SK-N-SH (cell line): ENCODE data around the gene NCAN. TPM values are rescaled to one million over a fixed set of nuclear protein-coding genes. Genes with fewer than 3 reads are reported as not detected.

Experiments used
- CTCF ChIA-PET: fragments of 300-600, 350-600 bp; formaldehyde crosslinking; extraction: SDS; loops from one replicate; lab custom pipeline; 2021; lab: Yijun Ruan, JAX
- POLR2A ChIA-PET: fragments of 350-600 bp; sonication (Branson Sonifier 250); formaldehyde crosslinking; extraction: SDS; loops from one replicate; lab custom pipeline; 2020; ENCODE audit warnings: antibody characterized with exemption, inconsistent platforms; lab: Yijun Ruan, JAX
- DNase-seq: peaks from one replicate; pipeline ENCODE4 v3.0.0; 2012
- H2AFZ ChIP-seq: fragments of 200-600 bp; sonication (generic); 2 replicates; pipeline ENCODE4 v1.8.1; 2016; ENCODE audit warnings: antibody characterized with exemption, mild to moderate bottlenecking, low read depth
- H3F3A ChIP-seq: fragments of 200-600 bp; sonication (generic); replicated peaks from 2 replicates; pipeline ENCODE3; 2016; ENCODE audit warnings: antibody characterized with exemption, mild to moderate bottlenecking; ENCODE audit not compliant: insufficient read depth
- H3K27ac ChIP-seq, 2 experiments: fragments of 200-500 bp in 1 of 2; fragments of 200-600 bp in 1 of 2; sonication (Bioruptor generic) in 1 of 2; sonication (generic), shearing (Covaris generic) in 1 of 2; 2 replicates each; pipeline versions ENCODE4 v1.5.1 to v1.6.1; 2014 to 2016; ENCODE audit warnings: low read depth in 2 of 2, inconsistent platforms in 1 of 2, low read length in 1 of 2, mild to moderate bottlenecking in 1 of 2, mixed read lengths in 1 of 2
- H3K27me3 ChIP-seq: fragments of 200-600 bp; sonication (generic), shearing (Covaris generic); 2 replicates; pipeline ENCODE4 v1.6.1; 2016; ENCODE audit warnings: mixed run types; ENCODE audit not compliant: insufficient read depth
- H3K36me3 ChIP-seq, 2 experiments: fragments of 200-500 bp in 1 of 2; fragments of 200-600 bp in 1 of 2; sonication (Bioruptor generic) in 1 of 2; sonication (generic) in 1 of 2; replicated peaks in 1 of 2; 2 replicates each; pipeline versions ENCODE3 to v1.5.1; 2014 to 2016; ENCODE audit warnings: low read length in 1 of 2, mild to moderate bottlenecking in 1 of 2; ENCODE audit not compliant: insufficient read depth in 2 of 2, control insufficient read depth in 1 of 2
- H3K4me1 ChIP-seq, 2 experiments: fragments of 200-500 bp in 1 of 2; fragments of 200-600 bp in 1 of 2; sonication (Bioruptor generic) in 1 of 2; sonication (generic), shearing (Covaris generic) in 1 of 2; 2 replicates each; pipeline versions ENCODE4 v1.5.1 to v1.6.1; 2014 to 2016; ENCODE audit warnings: low read depth in 1 of 2, low read length in 1 of 2, mixed run types in 1 of 2; ENCODE audit not compliant: insufficient read depth in 2 of 2, control insufficient read depth in 1 of 2
- H3K4me2 ChIP-seq: fragments of 200-600 bp; sonication (generic), shearing (Covaris generic); 2 replicates; pipeline ENCODE4 v1.6.1; 2017; ENCODE audit warnings: mixed run types
- H3K4me3 ChIP-seq, 2 experiments: fragments of 200-500 bp in 1 of 2; fragments of 200-600 bp in 1 of 2; sonication (Bioruptor generic) in 1 of 2; sonication (generic), shearing (Covaris generic) in 1 of 2; 2 replicates each; pipeline versions ENCODE4 v1.5.1 to v1.8.1; 2014 to 2016; ENCODE audit warnings: low read depth in 2 of 2, inconsistent platforms in 1 of 2, low read length in 1 of 2, mild to moderate bottlenecking in 1 of 2, mixed read lengths in 1 of 2, moderate library complexity in 1 of 2
- H3K79me2 ChIP-seq: fragments of 200-600 bp; sonication (generic); 2 replicates; pipeline ENCODE4 v1.8.1; 2017; ENCODE audit warnings: mild to moderate bottlenecking; ENCODE audit not compliant: insufficient read depth
- H3K9ac ChIP-seq: fragments of 200-600 bp; sonication (generic); 2 replicates; pipeline ENCODE4 v1.6.1; 2017; ENCODE audit warnings: mixed run types
- H3K9me2 ChIP-seq: fragments of 200-600 bp; sonication (generic); 2 replicates; pipeline ENCODE4 v1.6.1; 2017; ENCODE audit warnings: mixed run types
- H3K9me3 ChIP-seq: fragments of 200-600 bp; sonication (generic); 2 replicates; pipeline ENCODE4 v1.6.1; 2017; ENCODE audit warnings: mixed run types, mild to moderate bottlenecking, moderate library complexity
- H4K20me1 ChIP-seq: fragments of 200-600 bp; sonication (generic); 2 replicates; pipeline ENCODE4 v1.6.1; 2017; ENCODE audit warnings: mild to moderate bottlenecking, mixed run types; ENCODE audit not compliant: insufficient read depth
- ELF1 ChIP-seq: IDR thresholded peaks from 2 replicates; pipeline ENCODE4 v1.4.0; 2012
- EZH2phosphoT487 ChIP-seq: fragments of 200-600 bp; sonication (generic); IDR thresholded peaks from 2 replicates; pipeline ENCODE4 v1.6.1; 2017; ENCODE audit warnings: low read depth, mixed run types, mild to moderate bottlenecking, antibody characterized with exemption, moderate library complexity, borderline replicate concordance
- FOSL2 ChIP-seq: IDR thresholded peaks from 2 replicates; pipeline ENCODE4 v1.4.0; 2012; ENCODE audit warnings: low read depth, mild to moderate bottlenecking, moderate library complexity, borderline replicate concordance
- FOXJ3 ChIP-seq: sonication (generic); formaldehyde crosslinking; IDR thresholded peaks from 2 replicates; pipeline ENCODE4 v1.5.1; 2020; ENCODE audit warnings: mild to moderate bottlenecking, missing genetic modification reagents
- FOXM1 ChIP-seq: IDR thresholded peaks from 2 replicates; pipeline ENCODE4 v1.4.0; 2012; ENCODE audit warnings: low read depth, mild to moderate bottlenecking
- GATA2 ChIP-seq: sonication (generic); formaldehyde crosslinking; IDR thresholded peaks from 2 replicates; pipeline ENCODE4 v1.5.0; 2020; ENCODE audit warnings: mild to moderate bottlenecking, missing genetic modification reagents
- JUND ChIP-seq: IDR thresholded peaks from 2 replicates; pipeline ENCODE4 v1.4.0; 2012
- MEF2A ChIP-seq: IDR thresholded peaks from 2 replicates; pipeline ENCODE4 v1.4.0; 2012; ENCODE audit warnings: low read depth, borderline replicate concordance
- NRF1 ChIP-seq: IDR thresholded peaks from 2 replicates; pipeline ENCODE4 v1.6.1; 2012; ENCODE audit warnings: low read depth, mild to moderate bottlenecking, low read length
- POLR2AphosphoS5 ChIP-seq: IDR thresholded peaks from 2 replicates; pipeline ENCODE4 v1.6.1; 2012; ENCODE audit warnings: low read depth, low read length
- RAD21 ChIP-seq: IDR thresholded peaks from 2 replicates; pipeline ENCODE4 v1.6.1; 2012; ENCODE audit warnings: mild to moderate bottlenecking, low read length
- RCOR1 ChIP-seq: fragments of 150-350 bp; IDR thresholded peaks from 2 replicates; pipeline ENCODE4 v1.6.1; 2017; ENCODE audit warnings: antibody characterized with exemption, low read length
- RXRA ChIP-seq: IDR thresholded peaks from 2 replicates; pipeline ENCODE4 v1.4.0; 2012; ENCODE audit warnings: low read depth, mild to moderate bottlenecking, borderline replicate concordance
- SMC3 ChIP-seq: IDR thresholded peaks from 2 replicates; pipeline ENCODE4 v1.6.1; 2012; ENCODE audit warnings: low read depth, low read length, improper control_type of control experiment
- TAF1 ChIP-seq: IDR thresholded peaks from 2 replicates; pipeline ENCODE4 v1.6.1; 2012; ENCODE audit warnings: low read depth, mild to moderate bottlenecking, low read length, moderate library complexity, borderline replicate concordance
- TCF12 ChIP-seq: IDR thresholded peaks from 2 replicates; pipeline ENCODE4 v1.4.0; 2012
- TEAD4 ChIP-seq: IDR thresholded peaks from 2 replicates; pipeline ENCODE4 v1.4.0; 2012; ENCODE audit warnings: mild to moderate bottlenecking, borderline replicate concordance; ENCODE audit not compliant: insufficient read depth
- YY1 ChIP-seq: IDR thresholded peaks from 2 replicates; pipeline ENCODE4 v1.4.0; 2012; ENCODE audit warnings: low read depth, mild to moderate bottlenecking
- WGBS: methylation state at CpG from one replicate; pipeline ENCODE4 v1.1.6; 2017; ENCODE audit warnings: low lambda C conversion rate; 5-methylcytosine and 5-hydroxymethylcytosine counted together
- polyA plus RNA-seq, 3 experiments: library from polyadenylated mRNA; depleted of rRNA; stranded (reverse); fragments of >200 nt; gene quantifications; 2 replicates each; pipeline ENCODE4 v1.2.3, GENCODE V29; 2012
- TF ChIP-seq, protein P1 (sequence below): IDR thresholded peaks from 2 replicates; pipeline ENCODE4; 2012
- TF ChIP-seq, protein P2 (sequence below): fragments of 200-600 bp; sonication (generic); IDR thresholded peaks from 2 replicates; pipeline ENCODE4 v1.6.1; 2017; ENCODE audit warnings: antibody characterized with exemption, mild to moderate bottlenecking, moderate library complexity
- TF ChIP-seq, protein P3 (sequence below): IDR thresholded peaks from 2 replicates; pipeline ENCODE4 v1.4.0; 2012; ENCODE audit warnings: low read depth, borderline replicate concordance
- TF ChIP-seq, protein P4 (sequence below): IDR thresholded peaks from 2 replicates; pipeline ENCODE4 v1.4.0; 2012; ENCODE audit warnings: low read depth

The NCAN gene
- polyA plus RNA-seq, 1 of the 3 experiments (the other 2 are of a cell fraction) = 0.03 TPM

DNA sequence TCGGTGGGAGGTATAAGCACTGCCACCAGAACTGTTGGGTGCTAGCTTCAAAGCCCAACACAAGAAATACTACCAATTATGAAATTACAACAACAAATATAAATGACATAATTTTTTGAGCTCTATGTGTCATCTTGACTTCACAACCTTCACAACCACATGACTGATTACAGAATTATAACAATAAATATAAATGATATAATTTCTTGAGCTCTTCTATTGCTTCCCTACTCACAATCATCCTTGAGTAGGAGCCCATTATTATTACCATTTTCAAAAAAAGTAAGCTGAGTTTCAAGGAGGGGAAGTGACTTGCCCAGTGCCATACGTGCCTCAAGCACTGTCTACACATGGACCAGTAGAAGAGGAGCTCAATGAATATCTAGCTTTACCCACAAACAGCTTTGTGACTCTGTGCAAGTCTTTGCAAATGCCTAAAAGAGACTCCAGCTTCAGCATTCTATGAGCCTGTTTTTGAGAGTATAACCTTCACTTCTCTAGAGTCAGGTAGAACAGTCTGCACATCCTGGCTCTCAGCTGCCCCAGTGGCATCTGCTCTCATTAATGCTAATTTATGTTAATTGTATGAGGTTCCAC lies 22.6 kb downstream of the NCAN start:
- no peaks in the 10 kb centered on the region for H3K79me2 ChIP-seq
- ChIA-PET POLR2A (no interaction called here), CTCF (interaction anchor here (0.7 kb wide), 2 partner anchors 88 to 108 kb away, joined by 3 to 4 read pairs; no protein-coding TSS in a partner anchor)
- no peaks in the 10 kb centered on the region for H3K4me1 ChIP-seq
- no peaks in the 10 kb centered on the region for H3K36me3 ChIP-seq
- no peak overlapping the region for H3K4me3 ChIP-seq
- H3K9me2 ChIP-seq = no peaks in the 10 kb centered on the region
- no peaks in the 10 kb centered on the region for H3F3A ChIP-seq
- H3K9ac ChIP-seq = no peak overlapping the region
- DNase-seq = no peak
- H3K4me2 ChIP-seq = no peak overlapping the region
- H2AFZ ChIP-seq = no peak overlapping the region
- H3K9me3 ChIP-seq = peaks cover 7% of the 10 kb centered on the region
- no peak overlapping the region for H3K27ac ChIP-seq
- TF ChIP-seq, protein P1, sequence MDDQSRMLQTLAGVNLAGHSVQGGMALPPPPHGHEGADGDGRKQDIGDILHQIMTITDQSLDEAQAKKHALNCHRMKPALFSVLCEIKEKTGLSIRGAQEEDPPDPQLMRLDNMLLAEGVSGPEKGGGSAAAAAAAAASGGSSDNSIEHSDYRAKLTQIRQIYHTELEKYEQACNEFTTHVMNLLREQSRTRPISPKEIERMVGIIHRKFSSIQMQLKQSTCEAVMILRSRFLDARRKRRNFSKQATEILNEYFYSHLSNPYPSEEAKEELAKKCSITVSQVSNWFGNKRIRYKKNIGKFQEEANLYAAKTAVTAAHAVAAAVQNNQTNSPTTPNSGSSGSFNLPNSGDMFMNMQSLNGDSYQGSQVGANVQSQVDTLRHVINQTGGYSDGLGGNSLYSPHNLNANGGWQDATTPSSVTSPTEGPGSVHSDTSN = no peak
- TF ChIP-seq FOXJ3 (CRISPR knock-in tag) (no peak), MEF2A (no peak), TAF1 (no peak), JUND (no peak), ELF1 (no peak), FOXM1 (no peak), SMC3 (no peak), EZH2phosphoT487 (no peak), GATA2 (CRISPR knock-in tag) (no peak), TCF12 (no peak), YY1 (no peak)
- TF ChIP-seq, protein P2, sequence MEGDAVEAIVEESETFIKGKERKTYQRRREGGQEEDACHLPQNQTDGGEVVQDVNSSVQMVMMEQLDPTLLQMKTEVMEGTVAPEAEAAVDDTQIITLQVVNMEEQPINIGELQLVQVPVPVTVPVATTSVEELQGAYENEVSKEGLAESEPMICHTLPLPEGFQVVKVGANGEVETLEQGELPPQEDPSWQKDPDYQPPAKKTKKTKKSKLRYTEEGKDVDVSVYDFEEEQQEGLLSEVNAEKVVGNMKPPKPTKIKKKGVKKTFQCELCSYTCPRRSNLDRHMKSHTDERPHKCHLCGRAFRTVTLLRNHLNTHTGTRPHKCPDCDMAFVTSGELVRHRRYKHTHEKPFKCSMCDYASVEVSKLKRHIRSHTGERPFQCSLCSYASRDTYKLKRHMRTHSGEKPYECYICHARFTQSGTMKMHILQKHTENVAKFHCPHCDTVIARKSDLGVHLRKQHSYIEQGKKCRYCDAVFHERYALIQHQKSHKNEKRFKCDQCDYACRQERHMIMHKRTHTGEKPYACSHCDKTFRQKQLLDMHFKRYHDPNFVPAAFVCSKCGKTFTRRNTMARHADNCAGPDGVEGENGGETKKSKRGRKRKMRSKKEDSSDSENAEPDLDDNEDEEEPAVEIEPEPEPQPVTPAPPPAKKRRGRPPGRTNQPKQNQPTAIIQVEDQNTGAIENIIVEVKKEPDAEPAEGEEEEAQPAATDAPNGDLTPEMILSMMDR = no peak
- TF ChIP-seq, protein P3, sequence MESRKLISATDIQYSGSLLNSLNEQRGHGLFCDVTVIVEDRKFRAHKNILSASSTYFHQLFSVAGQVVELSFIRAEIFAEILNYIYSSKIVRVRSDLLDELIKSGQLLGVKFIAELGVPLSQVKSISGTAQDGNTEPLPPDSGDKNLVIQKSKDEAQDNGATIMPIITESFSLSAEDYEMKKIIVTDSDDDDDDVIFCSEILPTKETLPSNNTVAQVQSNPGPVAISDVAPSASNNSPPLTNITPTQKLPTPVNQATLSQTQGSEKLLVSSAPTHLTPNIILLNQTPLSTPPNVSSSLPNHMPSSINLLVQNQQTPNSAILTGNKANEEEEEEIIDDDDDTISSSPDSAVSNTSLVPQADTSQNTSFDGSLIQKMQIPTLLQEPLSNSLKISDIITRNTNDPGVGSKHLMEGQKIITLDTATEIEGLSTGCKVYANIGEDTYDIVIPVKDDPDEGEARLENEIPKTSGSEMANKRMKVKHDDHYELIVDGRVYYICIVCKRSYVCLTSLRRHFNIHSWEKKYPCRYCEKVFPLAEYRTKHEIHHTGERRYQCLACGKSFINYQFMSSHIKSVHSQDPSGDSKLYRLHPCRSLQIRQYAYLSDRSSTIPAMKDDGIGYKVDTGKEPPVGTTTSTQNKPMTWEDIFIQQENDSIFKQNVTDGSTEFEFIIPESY = no peak
- 48% methylated on average over 2 of the region's 2 CpGs for WGBS
- no peaks in the 10 kb centered on the region for H4K20me1 ChIP-seq
- no peaks in the 10 kb centered on the region for H3K27me3 ChIP-seq

DNA sequence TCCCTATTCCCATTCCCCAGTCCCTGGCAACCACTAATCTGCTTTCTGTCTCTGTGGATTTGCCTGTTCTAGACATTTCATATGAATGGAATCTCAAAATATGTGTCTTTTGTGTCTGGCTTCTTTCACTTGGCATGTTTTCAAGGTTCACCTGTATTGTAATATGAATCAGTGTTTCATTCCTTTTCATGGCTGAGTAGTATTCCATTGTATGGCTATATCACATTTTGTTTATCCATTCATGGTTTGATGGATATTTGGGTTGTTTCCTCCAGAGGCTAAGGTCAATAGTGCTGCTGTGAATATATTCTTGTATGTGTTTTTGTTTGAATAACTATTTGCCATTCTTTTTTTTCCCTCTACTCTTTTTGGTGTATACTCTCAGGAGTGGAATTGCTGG lies 24.4 kb downstream of the NCAN start:
- CTCF ChIA-PET = no interaction called here
- H4K20me1 ChIP-seq = no peaks in the 10 kb centered on the region
- H3K9ac ChIP-seq = no peak overlapping the region
- POLR2A ChIA-PET = no interaction called here
- H3K4me1 ChIP-seq = no peaks in the 10 kb centered on the region
- no peaks in the 10 kb centered on the region for H3K79me2 ChIP-seq
- no peak overlapping the region for H3K4me2 ChIP-seq
- H3K9me3 ChIP-seq = peaks cover 7% of the 10 kb centered on the region
- no peak for DNase-seq
- no peaks in the 10 kb centered on the region for H3K36me3 ChIP-seq
- TF ChIP-seq TAF1 = no peak
- TF ChIP-seq, protein P4, sequence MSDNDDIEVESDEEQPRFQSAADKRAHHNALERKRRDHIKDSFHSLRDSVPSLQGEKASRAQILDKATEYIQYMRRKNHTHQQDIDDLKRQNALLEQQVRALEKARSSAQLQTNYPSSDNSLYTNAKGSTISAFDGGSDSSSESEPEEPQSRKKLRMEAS = no peak
- no peak for TF ChIP-seq MEF2A
- TF ChIP-seq FOSL2 = no peak
- no peak for TF ChIP-seq TEAD4
- TF ChIP-seq TCF12 = no peak
- no peak for TF ChIP-seq RCOR1
- no peak for TF ChIP-seq RAD21
- TF ChIP-seq POLR2AphosphoS5 = no peak
- no peak for TF ChIP-seq RXRA
- no peak for TF ChIP-seq NRF1
- no peak overlapping the region for H3K4me3 ChIP-seq
- no peak overlapping the region for H3K27ac ChIP-seq
- H3K27me3 ChIP-seq = no peaks in the 10 kb centered on the region
- no peaks in the 10 kb centered on the region for H3F3A ChIP-seq
- H3K9me2 ChIP-seq = no peaks in the 10 kb centered on the region
- no peak overlapping the region for H2AFZ ChIP-seq
